HG03460 (cell line): ENCODE results near the gene FAM200B.
A peak's percentile ranks its signal among the peaks of the same experiment; 100 is the strongest.

Experiments
- ATAC-seq: cut with Tn5 transposase; IDR thresholded peaks from one replicate; pipeline ENCODE4 v1.9.1; 2021; ENCODE audit not compliant: unreplicated experiment

Gene FAM200B

GRCh38 chr4:15681372-15682241 lies at the start of gene FAM200B:
FAM200B (plus strand) TSS chr4:15681827; CDS start chr4:15686978, 5,151 bp downstream.
- ATAC-seq = peak; percentile 88

GRCh38 chr4:15636818-15637217 lies 44.8 kb upstream of the FAM200B start:
- ATAC-seq = no peak

- no peak for ATAC-seq
Observed at GRCh38 chr4:15638418-15638817, 43.2 kb upstream of the FAM200B start.

- no peak for ATAC-seq
Observed at GRCh38 chr4:15648600-15648999, 33.0 kb upstream of the FAM200B start.

GRCh38 chr4:15649914-15650545 lies 31.6 kb upstream of the FAM200B start:
- ATAC-seq = peak; percentile 46

GRCh38 chr4:15651676-15652075 lies 30.0 kb upstream of the FAM200B start:
- no peak for ATAC-seq

- ATAC-seq = no peak
Observed at GRCh38 chr4:15652191-15652590, 29.4 kb upstream of the FAM200B start.

GRCh38 chr4:15652841-15653240 lies 28.8 kb upstream of the FAM200B start:
- no peak for ATAC-seq

- no peak for ATAC-seq
Observed at GRCh38 chr4:15653420-15653819, 28.2 kb upstream of the FAM200B start.

- peak; percentile 22 for ATAC-seq
Observed at GRCh38 chr4:15653864-15654592, 27.6 kb upstream of the FAM200B start.

GRCh38 chr4:15654593-15655222 lies 26.9 kb upstream of the FAM200B start:
- ATAC-seq = peak; percentile 41

GRCh38 chr4:15655223-15656037 lies 26.2 kb upstream of the FAM200B start, which contains the start of gene FBXL5:
FBXL5 (minus strand) TSS chr4:15655357; CDS start chr4:15655287, 70 bp downstream.
- ATAC-seq = peak; percentile 57

- ATAC-seq = no peak
Observed at GRCh38 chr4:15656038-15656470, 25.6 kb upstream of the FAM200B start.

GRCh38 chr4:15657366-15657765 lies 24.3 kb upstream of the FAM200B start:
- ATAC-seq = no peak

- no peak for ATAC-seq
Observed at GRCh38 chr4:15658136-15658770, 23.4 kb upstream of the FAM200B start.

- no peak for ATAC-seq
Observed at GRCh38 chr4:15658781-15659180, 22.8 kb upstream of the FAM200B start.

- ATAC-seq = no peak
Observed at GRCh38 chr4:15659768-15660570, 21.7 kb upstream of the FAM200B start.

GRCh38 chr4:15665753-15666365 lies 15.8 kb upstream of the FAM200B start:
- ATAC-seq = no peak
